HG03457 (cell line): ENCODE measurements around the gene PTPN11.

ENCODE experiments used
- ATAC-seq: cut with Tn5 transposase; IDR thresholded peaks from one replicate; pipeline ENCODE4 v1.9.1; 2021; ENCODE audit warnings: moderate number of reproducible peaks; ENCODE audit not compliant: unreplicated experiment

PTPN11 gene

DNA sequence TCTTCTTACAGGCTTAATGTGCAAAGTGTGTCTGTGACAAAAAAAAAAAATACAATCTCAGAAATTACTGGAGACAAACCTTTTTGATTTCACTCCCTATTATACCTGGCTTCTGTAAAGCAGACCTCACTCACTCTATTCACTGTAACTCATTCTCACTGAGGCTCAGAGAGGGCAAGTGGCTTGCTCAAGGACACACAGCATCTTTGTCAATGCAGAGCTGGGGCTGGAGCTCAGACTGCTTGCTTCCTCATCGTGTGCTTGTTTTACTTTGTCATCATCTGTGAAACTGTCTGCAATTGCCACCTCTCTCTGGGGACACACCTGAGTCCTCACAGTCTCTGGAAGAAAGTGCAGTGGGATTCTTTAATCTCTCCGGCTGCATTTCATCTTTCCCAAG, 120.0 kb downstream of the PTPN11 start:
- no peak for ATAC-seq

DNA sequence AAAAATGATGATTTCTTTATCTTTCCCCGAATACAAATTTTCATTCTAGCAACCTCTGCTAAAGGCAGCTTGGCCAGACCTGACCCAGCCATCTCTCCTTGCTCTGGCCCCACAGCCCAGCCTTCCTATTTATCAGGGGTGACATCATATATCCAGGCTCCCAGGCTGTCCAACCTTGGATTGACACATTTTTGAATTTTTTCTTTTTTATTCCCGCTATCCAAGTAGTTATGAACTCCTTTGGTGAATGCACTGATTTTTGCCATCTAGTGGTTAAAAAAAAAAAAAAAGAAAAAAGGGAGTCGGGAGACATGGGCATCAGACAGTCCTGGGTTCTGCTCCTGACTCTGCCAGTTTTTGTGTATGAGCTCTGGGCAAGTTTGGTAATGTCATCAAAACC, 120.5 kb downstream of the PTPN11 start:
- no peak for ATAC-seq

DNA sequence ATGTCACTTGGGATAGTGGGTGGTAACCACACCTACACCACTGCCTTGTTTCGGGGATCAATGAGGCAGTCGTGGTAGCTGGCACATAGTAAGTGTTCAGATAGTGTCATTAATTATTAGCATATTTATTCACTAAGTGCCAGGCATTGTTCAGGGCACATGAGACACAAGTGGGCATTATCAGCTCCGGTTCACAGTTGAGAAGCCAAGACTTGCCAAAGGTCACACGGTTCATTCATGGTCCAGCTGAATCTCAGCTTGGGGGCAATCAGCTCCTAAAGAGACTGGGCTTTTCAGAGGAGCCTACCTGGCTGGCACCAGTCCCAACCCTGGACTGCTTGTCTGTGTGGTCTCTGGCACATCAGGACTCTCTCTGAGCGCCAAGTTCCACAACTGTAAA, 121.3 kb downstream of the PTPN11 start:
- ATAC-seq = no peak

DNA sequence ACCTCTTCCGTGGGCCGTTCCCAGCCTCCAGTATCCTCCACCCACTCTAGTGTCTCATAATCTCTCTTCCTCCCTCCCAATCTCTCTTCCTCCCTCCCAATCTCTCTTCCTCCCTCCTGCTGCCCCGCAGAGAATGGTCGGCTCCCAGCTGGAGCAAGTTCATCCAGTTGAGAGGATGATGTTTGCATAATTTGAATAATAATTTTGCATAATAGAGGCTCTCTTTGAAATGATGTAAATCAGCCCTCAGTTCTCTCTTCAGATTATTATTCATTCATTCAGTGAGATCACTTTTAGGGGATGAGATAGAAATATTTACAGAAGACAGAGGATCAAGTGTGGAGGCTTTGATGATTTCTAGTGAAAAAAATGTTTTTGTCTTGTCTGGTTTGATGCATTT, 125.0 kb downstream of the PTPN11 start:
- no peak for ATAC-seq

DNA sequence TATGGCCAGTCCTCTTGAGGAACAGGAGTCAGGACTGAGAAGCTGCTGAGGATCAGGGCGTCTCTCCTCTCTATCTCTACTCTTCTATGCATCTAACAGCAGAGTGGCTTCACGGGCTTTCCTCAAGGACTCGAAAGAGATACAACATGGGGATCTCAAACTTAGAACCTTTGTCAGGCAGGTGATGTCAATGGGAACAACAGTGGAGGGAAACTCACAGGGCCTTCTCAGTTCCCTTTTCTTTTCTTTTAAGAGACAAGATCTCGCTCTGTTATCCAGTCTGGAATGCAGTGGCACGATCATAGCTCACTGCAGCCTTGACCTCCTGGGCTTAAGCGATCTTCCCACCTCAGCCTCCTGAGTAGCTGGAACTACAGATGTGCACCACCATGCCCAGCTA, 127.6 kb downstream of the PTPN11 start:
- no peak for ATAC-seq

DNA sequence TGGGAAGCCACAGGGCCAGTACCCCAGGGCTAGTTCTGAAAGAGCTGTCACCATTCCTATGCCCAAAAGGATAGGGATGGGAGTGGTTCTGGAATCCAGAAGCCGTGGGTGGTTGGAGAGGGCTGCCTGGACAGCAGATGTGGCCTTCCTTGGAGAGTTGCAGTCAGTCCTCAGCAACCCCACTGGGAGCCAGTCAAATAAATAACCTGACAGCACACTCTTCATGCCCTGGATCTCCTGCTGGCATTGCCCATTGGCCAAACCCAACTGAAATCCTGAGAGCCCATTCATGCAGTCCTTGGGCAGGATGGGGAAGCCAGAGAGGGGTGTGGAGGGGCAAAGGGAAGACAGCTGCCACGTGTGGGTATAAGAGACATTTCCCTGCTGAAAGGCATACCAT, 128.2 kb downstream of the PTPN11 start:
- no peak for ATAC-seq

DNA sequence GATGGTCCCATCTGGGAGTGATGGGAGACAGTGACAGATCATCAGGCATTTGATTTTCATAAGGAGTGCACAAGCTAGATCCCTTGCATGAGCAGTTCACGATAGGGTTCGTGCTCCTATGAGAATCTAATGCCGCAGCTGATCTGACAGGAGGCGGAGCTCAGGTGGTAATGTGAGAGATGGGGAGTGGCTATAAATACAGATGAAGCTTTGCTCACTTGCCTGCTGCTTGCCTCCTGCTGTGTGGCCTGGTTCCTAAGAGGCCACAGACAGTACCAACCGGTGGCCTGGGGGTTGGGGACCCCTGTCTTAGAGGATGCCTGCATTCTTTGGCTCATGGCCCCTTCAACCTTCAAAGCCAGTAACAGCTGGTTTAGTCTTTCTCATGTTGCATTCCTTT, 130.3 kb downstream of the PTPN11 start:
- ATAC-seq = no peak

DNA sequence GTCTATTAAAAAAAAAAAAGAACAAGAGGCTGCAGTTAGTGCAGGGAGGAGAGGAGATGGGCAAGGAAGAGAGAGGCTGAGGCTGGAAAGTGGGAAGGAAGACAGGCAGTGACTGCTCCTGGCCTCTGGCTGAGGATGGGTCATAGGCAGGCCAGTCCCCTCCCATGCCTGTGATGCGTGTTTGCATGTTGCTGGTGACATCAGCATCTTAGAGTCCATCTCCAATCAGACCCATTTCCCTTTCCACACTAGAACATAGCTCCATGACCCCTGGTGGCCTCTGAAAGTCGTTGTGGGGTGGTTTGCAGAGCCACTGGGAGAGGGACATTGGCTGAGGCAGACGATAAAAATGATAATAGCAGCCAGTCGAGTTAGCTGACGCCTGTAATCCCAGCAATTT, 132.9 kb downstream of the PTPN11 start:
- no peak for ATAC-seq

DNA sequence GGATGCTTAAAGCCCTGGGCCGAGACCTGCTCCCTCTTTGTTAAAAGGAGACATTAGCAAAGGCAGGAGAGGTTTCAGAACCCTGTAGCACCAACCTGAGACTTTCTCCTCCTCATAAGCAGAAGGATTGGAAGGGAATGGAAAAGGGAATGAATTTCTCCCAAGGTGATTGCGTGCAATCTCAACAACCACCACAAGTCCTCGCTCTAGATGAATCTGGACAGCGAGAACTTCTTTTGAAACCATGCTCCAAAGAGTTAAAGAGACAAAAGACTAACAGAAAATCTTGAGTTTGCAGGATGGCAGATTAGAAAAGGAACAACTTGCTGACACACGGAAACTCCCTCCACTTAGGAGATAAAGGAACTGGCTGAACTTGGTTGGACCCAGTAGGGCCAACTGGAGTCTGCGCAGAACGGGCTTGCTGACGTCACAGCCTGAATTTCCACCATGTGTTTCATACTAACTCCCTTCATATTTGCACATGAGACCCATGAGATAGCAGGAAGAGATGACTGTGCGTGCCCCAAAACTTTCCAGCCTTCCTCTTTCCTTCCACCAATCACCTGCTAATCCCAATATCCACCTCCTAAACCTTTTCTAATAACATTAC, 137.0 kb downstream of the PTPN11 start:
- no peak for ATAC-seq

DNA sequence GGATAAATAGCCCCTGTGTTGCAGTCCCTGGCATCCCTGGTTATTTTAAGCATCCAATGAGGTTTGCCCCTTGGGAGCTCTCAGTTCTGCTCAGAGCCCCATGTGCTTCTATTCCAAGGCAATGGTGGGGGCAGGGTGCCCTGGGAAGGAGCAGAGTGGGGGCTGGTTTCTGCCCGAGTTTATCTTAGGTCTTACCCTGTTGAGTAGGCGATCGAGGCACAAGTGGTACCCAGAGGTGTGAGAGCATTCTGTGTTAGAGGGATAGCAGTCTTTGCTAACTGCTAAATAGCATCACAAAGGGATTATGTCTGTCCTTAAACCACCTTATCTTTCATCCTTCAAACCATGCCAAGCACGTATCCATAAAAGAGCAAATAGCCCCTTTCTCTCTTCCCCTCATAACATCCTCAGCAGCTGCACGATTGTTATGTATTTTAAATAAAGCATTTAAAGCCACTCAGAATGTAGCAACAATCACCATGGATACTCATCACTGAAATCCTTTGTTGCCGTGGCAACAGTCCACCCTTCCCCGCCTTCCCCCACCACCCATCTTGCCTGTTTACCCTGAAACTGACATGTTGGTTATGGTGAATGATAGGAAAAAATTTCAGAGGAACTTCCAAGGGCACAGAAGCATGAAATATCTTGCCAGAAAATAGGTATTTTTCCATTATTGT, 139.3 kb downstream of the PTPN11 start:
- ATAC-seq = no peak
